Measurements from ENCODE around the gene ITGB2.
A peak's percentile ranks its signal among the peaks of the same experiment; 100 is the strongest.

Gene ITGB2

DNA sequence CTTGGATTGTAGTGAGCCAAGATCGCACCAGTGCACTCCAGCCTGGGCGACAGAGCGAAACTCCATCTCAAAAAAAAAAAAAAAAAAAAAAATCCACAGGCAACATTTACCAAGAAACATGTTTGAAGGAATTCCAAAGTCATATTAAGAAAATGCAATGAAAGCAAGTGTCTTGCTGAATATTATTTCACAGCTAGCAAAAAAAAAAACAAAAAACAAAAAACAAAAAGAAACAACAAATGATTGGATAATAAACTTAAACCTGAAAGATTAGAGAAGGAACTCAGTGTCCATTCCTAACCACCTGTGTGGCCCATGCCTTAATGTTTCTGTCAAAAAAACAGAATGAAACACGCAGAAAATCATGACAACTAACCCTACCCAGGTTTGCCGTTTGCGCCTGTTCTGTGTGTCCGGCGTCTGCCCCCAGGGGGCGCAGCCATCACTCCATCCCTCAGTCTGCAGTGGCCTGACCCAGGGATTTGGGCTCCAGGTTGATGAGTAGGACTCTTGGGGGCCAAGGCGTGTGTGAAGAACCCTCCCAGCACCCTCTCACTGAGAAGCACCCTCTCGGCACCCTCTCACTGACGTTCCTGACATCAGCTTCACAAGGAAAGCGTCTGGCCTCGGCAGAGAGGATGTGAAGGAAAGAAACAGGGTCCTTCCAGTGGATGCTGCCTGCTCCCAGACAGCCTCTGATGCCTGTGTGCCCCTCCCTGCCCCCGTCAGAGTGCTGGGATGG lies 28.0 kb downstream of the ITGB2 start:
- no peak for TF ChIP-seq EZH2 (IDR thresholded peaks at IDR 0.05; ENCODE audit: borderline replicate concordance, low read length)
- TF ChIP-seq, protein P1, sequence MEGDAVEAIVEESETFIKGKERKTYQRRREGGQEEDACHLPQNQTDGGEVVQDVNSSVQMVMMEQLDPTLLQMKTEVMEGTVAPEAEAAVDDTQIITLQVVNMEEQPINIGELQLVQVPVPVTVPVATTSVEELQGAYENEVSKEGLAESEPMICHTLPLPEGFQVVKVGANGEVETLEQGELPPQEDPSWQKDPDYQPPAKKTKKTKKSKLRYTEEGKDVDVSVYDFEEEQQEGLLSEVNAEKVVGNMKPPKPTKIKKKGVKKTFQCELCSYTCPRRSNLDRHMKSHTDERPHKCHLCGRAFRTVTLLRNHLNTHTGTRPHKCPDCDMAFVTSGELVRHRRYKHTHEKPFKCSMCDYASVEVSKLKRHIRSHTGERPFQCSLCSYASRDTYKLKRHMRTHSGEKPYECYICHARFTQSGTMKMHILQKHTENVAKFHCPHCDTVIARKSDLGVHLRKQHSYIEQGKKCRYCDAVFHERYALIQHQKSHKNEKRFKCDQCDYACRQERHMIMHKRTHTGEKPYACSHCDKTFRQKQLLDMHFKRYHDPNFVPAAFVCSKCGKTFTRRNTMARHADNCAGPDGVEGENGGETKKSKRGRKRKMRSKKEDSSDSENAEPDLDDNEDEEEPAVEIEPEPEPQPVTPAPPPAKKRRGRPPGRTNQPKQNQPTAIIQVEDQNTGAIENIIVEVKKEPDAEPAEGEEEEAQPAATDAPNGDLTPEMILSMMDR (IDR thresholded peaks at IDR 0.05; ENCODE audit: low read length) = peak; percentile 98
- Histone ChIP-seq H3K4me2 (ENCODE audit: low read length) (no peak overlapping the region), H3K4me1 (ENCODE audit: insufficient read depth, low read length, severe bottlenecking) (no peaks in the 10 kb centered on the region), H4K20me1 (ENCODE audit: insufficient read depth, low read length) (no peaks in the 10 kb centered on the region), H2AFZ (ENCODE audit: low read length) (no peak overlapping the region), H3K27me3 (ENCODE audit: insufficient read depth, low read length) (peaks cover 8% of the 10 kb centered on the region), H3K9me3 (ENCODE audit: low read length) (no peaks in the 10 kb centered on the region), H3K36me3 (ENCODE audit: insufficient read depth, low read length) (no peaks in the 10 kb centered on the region), H3K9ac (ENCODE audit: low read length) (no peak overlapping the region), H3F3A (ENCODE audit: insufficient read depth, low read length) (no peaks in the 10 kb centered on the region), H3K9me2 (ENCODE audit: low read depth, low read length) (no peaks in the 10 kb centered on the region), H3K4me3 (ENCODE audit: low read depth, low read length, poor library complexity, severe bottlenecking) (no peak overlapping the region), H3K79me2 (ENCODE audit: insufficient read depth, low read length) (no peaks in the 10 kb centered on the region), H3K27ac (ENCODE audit: low read depth, low read length, poor library complexity, severe bottlenecking) (no peak overlapping the region)

DNA sequence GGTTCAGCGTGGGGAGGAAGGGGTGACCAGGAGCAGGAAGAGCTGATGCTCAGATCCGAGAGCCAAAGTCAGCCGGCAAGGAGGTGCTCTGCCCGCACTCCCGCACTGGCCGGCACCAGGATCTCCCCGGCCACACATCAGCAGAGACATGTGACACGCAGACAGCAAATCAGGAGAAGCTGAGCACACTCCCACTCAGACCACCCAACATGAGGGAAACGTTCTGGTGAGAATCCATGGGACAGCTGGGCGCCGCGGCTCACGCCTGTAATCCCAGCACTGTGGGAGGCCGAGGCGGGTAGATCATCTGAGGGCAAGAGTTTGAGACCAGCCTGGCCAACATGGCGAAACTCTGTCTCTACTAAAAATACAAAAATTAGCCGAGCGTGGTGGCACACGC lies 28.6 kb downstream of the ITGB2 start:
- no peak overlapping the region for H3K9ac ChIP-seq (ENCODE audit: low read length)
- H3K4me3 ChIP-seq (ENCODE audit: low read depth, low read length, poor library complexity, severe bottlenecking) = no peak overlapping the region
- H3K27me3 ChIP-seq (ENCODE audit: insufficient read depth, low read length) = peaks cover 8% of the 10 kb centered on the region
- H3K79me2 ChIP-seq (ENCODE audit: insufficient read depth, low read length) = no peaks in the 10 kb centered on the region
- TF ChIP-seq EZH2 (IDR thresholded peaks at IDR 0.05; ENCODE audit: borderline replicate concordance, low read length) = no peak
- TF ChIP-seq, protein P1 (IDR thresholded peaks at IDR 0.05; ENCODE audit: low read length) = no peak
- no peak overlapping the region for H3K4me2 ChIP-seq (ENCODE audit: low read length)
- H3K9me3 ChIP-seq (ENCODE audit: low read length) = no peaks in the 10 kb centered on the region
- no peaks in the 10 kb centered on the region for H3F3A ChIP-seq (ENCODE audit: insufficient read depth, low read length)
- H3K9me2 ChIP-seq (ENCODE audit: low read depth, low read length) = no peaks in the 10 kb centered on the region
- H2AFZ ChIP-seq (ENCODE audit: low read length) = no peak overlapping the region
- no peak overlapping the region for H3K27ac ChIP-seq (ENCODE audit: low read depth, low read length, poor library complexity, severe bottlenecking)
- H3K4me1 ChIP-seq (ENCODE audit: insufficient read depth, low read length, severe bottlenecking) = no peaks in the 10 kb centered on the region
- no peaks in the 10 kb centered on the region for H4K20me1 ChIP-seq (ENCODE audit: insufficient read depth, low read length)
- H3K36me3 ChIP-seq (ENCODE audit: insufficient read depth, low read length) = no peaks in the 10 kb centered on the region

DNA sequence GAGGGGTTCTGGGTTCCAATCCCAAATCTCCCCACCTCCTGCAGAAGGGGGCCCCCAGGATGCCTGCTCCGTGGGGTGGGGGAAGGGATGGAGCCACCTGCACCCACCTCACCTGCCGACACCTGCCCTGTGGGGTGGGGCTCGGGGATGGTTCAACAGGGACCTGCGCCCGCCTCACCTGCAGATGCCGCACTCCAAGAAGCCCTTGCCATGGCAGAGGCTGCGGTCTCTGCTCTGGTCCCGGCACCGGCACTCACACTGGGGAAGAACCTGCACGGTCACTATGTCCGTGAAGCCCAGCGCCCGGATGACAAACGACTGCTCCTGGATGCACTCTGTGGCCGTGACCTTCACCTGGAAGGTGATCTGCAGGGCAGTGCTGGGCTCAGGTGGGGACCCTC lies 29.1 kb downstream of the ITGB2 start:
- H3K4me3 ChIP-seq (ENCODE audit: low read depth, low read length, poor library complexity, severe bottlenecking) = no peak overlapping the region
- H3K27me3 ChIP-seq (ENCODE audit: insufficient read depth, low read length) = peaks cover 8% of the 10 kb centered on the region
- H3K9me2 ChIP-seq (ENCODE audit: low read depth, low read length) = no peaks in the 10 kb centered on the region
- no peaks in the 10 kb centered on the region for H3K36me3 ChIP-seq (ENCODE audit: insufficient read depth, low read length)
- no peaks in the 10 kb centered on the region for H3K79me2 ChIP-seq (ENCODE audit: insufficient read depth, low read length)
- no peak overlapping the region for H3K9ac ChIP-seq (ENCODE audit: low read length)
- no peaks in the 10 kb centered on the region for H3F3A ChIP-seq (ENCODE audit: insufficient read depth, low read length)
- no peaks in the 10 kb centered on the region for H3K9me3 ChIP-seq (ENCODE audit: low read length)
- H3K27ac ChIP-seq (ENCODE audit: low read depth, low read length, poor library complexity, severe bottlenecking) = no peak overlapping the region
- no peaks in the 10 kb centered on the region for H3K4me1 ChIP-seq (ENCODE audit: insufficient read depth, low read length, severe bottlenecking)
- H4K20me1 ChIP-seq (ENCODE audit: insufficient read depth, low read length) = no peaks in the 10 kb centered on the region
- no peak overlapping the region for H3K4me2 ChIP-seq (ENCODE audit: low read length)
- TF ChIP-seq EZH2 (IDR thresholded peaks at IDR 0.05; ENCODE audit: borderline replicate concordance, low read length) = no peak
- TF ChIP-seq, protein P1 (IDR thresholded peaks at IDR 0.05; ENCODE audit: low read length) = no peak
- H2AFZ ChIP-seq (ENCODE audit: low read length) = no peak overlapping the region

Data from OCI-LY1 (cell line).